ENCODE data around the gene ZC3HAV1.
"Not testable (repeated sequence)": the region's sequence is repeated elsewhere in the genome, so short reads cannot be mapped to it uniquely, and the experiment has no call there.

ZC3HAV1 gene

GRCh38 chr7:139046143-139046542 is 63.4 kb downstream of the ZC3HAV1 start:
- DNase-seq: no peak

- no peak for DNase-seq
These were observed 64.4 kb downstream of the ZC3HAV1 start for GRCh38 chr7:139044813-139045794.

- peak; percentile 88 for DNase-seq
These were observed 65.4 kb downstream of the ZC3HAV1 start for GRCh38 chr7:139043823-139044812.

GRCh38 chr7:139041378-139042085 is 68.0 kb downstream of the ZC3HAV1 start:
- DNase-seq: no peak

- no peak for DNase-seq
These were observed 70.8 kb downstream of the ZC3HAV1 start for GRCh38 chr7:139038691-139039090.

GRCh38 chr7:139036901-139037300 is 72.6 kb downstream of the ZC3HAV1 start:
- no peak for DNase-seq

- DNase-seq: peak; percentile 61
These were observed 73.8 kb downstream of the ZC3HAV1 start, which contains the start of gene ZC3HAV1L for GRCh38 chr7:139035586-139036353. Gene ZC3HAV1L (minus strand): TSS chr7:139036042. CDS start chr7:139036017, 25 bp downstream.

- no peak for DNase-seq
These were observed 74.5 kb downstream of the ZC3HAV1 start for GRCh38 chr7:139034855-139035585.

GRCh38 chr7:139034336-139034735 is 75.2 kb downstream of the ZC3HAV1 start:
- DNase-seq: no peak

- DNase-seq: no peak
These were observed 76.0 kb downstream of the ZC3HAV1 start for GRCh38 chr7:139033346-139034114.

- no peak for DNase-seq
These were observed 77.0 kb downstream of the ZC3HAV1 start for GRCh38 chr7:139032473-139032872.

GRCh38 chr7:139029353-139029752 is 80.2 kb downstream of the ZC3HAV1 start:
- DNase-seq: no peak

- no peak for DNase-seq
These were observed 83.0 kb downstream of the ZC3HAV1 start for GRCh38 chr7:139026551-139026950.

- DNase-seq: not testable (repeated sequence)
These were observed 83.7 kb downstream of the ZC3HAV1 start for GRCh38 chr7:139025861-139026260.

GRCh38 chr7:139023076-139023475 is 86.4 kb downstream of the ZC3HAV1 start:
- no peak for DNase-seq

GRCh38 chr7:139022286-139022685 is 87.2 kb downstream of the ZC3HAV1 start:
- no peak for DNase-seq

- no peak for DNase-seq
These were observed 90.6 kb downstream of the ZC3HAV1 start for GRCh38 chr7:139018910-139019309.

- peak; percentile 78 for DNase-seq
These were observed 92.5 kb downstream of the ZC3HAV1 start for GRCh38 chr7:139016931-139017511.

- no peak for DNase-seq
These were observed 98.1 kb downstream of the ZC3HAV1 start for GRCh38 chr7:139011373-139011772.

All from NCI-H2029 (cell line).